ENCODE results near the gene PRPF31. TPM values are rescaled to one million over a fixed set of nuclear protein-coding genes. Genes with fewer than 3 reads are reported as not detected.
A peak's percentile ranks its signal among the peaks of the same experiment; 100 is the strongest.

The PRPF31 gene
- total and polyA plus RNA-seq, 2 of the 13 experiments (the other 11 are each of a cell fraction or from before 2014, with no cell fraction given) = 23.8 to 63.8 TPM

GRCh38 chr19:54137699-54138488, 22.3 kb downstream of the PRPF31 start, which contains the start of gene CNOT3 (continued):
- TF ChIP-seq SAP130 (CRISPR knock-in tag; IDR thresholded peaks at IDR 0.05; ENCODE audit: low read depth) (peak; percentile 51; the same call in 1 of the 2 replicates), TOE1 (CRISPR knock-in tag; IDR thresholded peaks at IDR 0.05) (no peak), ZNF430 (CRISPR knock-in tag; IDR thresholded peaks at IDR 0.05) (0 out of 2 replicates have a peak, but pooled peaks have one; percentile 41), SOX13 (IDR thresholded peaks at IDR 0.05) (no peak), SOX13 (CRISPR knock-in tag; conservative IDR thresholded peaks at IDR 0.05 in 1 of 2, IDR thresholded peaks at IDR 0.05 in 1 of 2) (no peak), ZHX2 (IDR thresholded peaks at IDR 0.05; ENCODE audit: low read depth) (0 out of 2 replicates have a peak, but pooled peaks have one; percentile 33), ZHX2 (CRISPR knock-in tag; IDR thresholded peaks at IDR 0.05; ENCODE audit: borderline replicate concordance) (no peak), HNRNPK (IDR thresholded peaks at IDR 0.05; ENCODE audit: low read depth, low read length, poor library complexity, severe bottlenecking) (peak; percentile 45), HHEX (CRISPR knock-in tag; IDR thresholded peaks at IDR 0.05) (no peak), GLI4 (CRISPR knock-in tag; IDR thresholded peaks at IDR 0.05; ENCODE audit: borderline replicate concordance) (no peak), RAD51 (IDR thresholded peaks at IDR 0.05; ENCODE audit: borderline replicate concordance) (no peak), RAD21 (CRISPR knock-in tag; IDR thresholded peaks at IDR 0.05) (peak; percentile 27; the same call in 1 of the 2 replicates), ZNF747 (CRISPR knock-in tag; IDR thresholded peaks at IDR 0.05; ENCODE audit: borderline replicate concordance) (peak; percentile 71; the same call in 1 of the 2 replicates), ASH2L (IDR thresholded peaks at IDR 0.05; ENCODE audit: insufficient read length, low read depth, low read length) (peak; percentile 54), SNAPC2 (CRISPR knock-in tag; IDR thresholded peaks at IDR 0.05) (0 out of 2 replicates have a peak, but pooled peaks have one; percentile 66), TSC22D2 (CRISPR knock-in tag; IDR thresholded peaks at IDR 0.05; ENCODE audit: borderline replicate concordance) (no peak), BATF2 (CRISPR knock-in tag; IDR thresholded peaks at IDR 0.05) (0 out of 2 replicates have a peak, but pooled peaks have one; percentile 55)
